SK-N-SH (cell line): ENCODE data around the gene LONP2. TPM values are rescaled to one million over a fixed set of nuclear protein-coding genes. Genes with fewer than 3 reads are reported as not detected.
A peak's percentile ranks its signal among the peaks of the same experiment; 100 is the strongest.
"Not testable (repeated sequence)": the region's sequence is repeated elsewhere in the genome, so short reads cannot be mapped to it uniquely, and the experiment has no call there.

Experiments used
- CTCF ChIA-PET: fragments of 300-600, 350-600 bp; formaldehyde crosslinking; extraction: SDS; loops from one replicate; lab custom pipeline; 2021; lab: Yijun Ruan, JAX
- POLR2A ChIA-PET: fragments of 350-600 bp; sonication (Branson Sonifier 250); formaldehyde crosslinking; extraction: SDS; loops from one replicate; lab custom pipeline; 2020; ENCODE audit warnings: antibody characterized with exemption, inconsistent platforms; lab: Yijun Ruan, JAX
- DNase-seq: peaks from one replicate; pipeline ENCODE4 v3.0.0; 2012
- H2AFZ ChIP-seq: fragments of 200-600 bp; sonication (generic); 2 replicates; pipeline ENCODE4 v1.8.1; 2016; ENCODE audit warnings: antibody characterized with exemption, mild to moderate bottlenecking, low read depth
- H3F3A ChIP-seq: fragments of 200-600 bp; sonication (generic); replicated peaks from 2 replicates; pipeline ENCODE3; 2016; ENCODE audit warnings: antibody characterized with exemption, mild to moderate bottlenecking; ENCODE audit not compliant: insufficient read depth
- H3K27ac ChIP-seq, 2 experiments: fragments of 200-500 bp in 1 of 2; fragments of 200-600 bp in 1 of 2; sonication (Bioruptor generic) in 1 of 2; sonication (generic), shearing (Covaris generic) in 1 of 2; 2 replicates each; pipeline versions ENCODE4 v1.5.1 to v1.6.1; 2014 to 2016; ENCODE audit warnings: low read depth in 2 of 2, inconsistent platforms in 1 of 2, low read length in 1 of 2, mild to moderate bottlenecking in 1 of 2, mixed read lengths in 1 of 2
- H3K27me3 ChIP-seq: fragments of 200-600 bp; sonication (generic), shearing (Covaris generic); 2 replicates; pipeline ENCODE4 v1.6.1; 2016; ENCODE audit warnings: mixed run types; ENCODE audit not compliant: insufficient read depth
- H3K36me3 ChIP-seq, 2 experiments: fragments of 200-500 bp in 1 of 2; fragments of 200-600 bp in 1 of 2; sonication (Bioruptor generic) in 1 of 2; sonication (generic) in 1 of 2; replicated peaks in 1 of 2; 2 replicates each; pipeline versions ENCODE3 to v1.5.1; 2014 to 2016; ENCODE audit warnings: low read length in 1 of 2, mild to moderate bottlenecking in 1 of 2; ENCODE audit not compliant: insufficient read depth in 2 of 2, control insufficient read depth in 1 of 2
- H3K4me1 ChIP-seq, 2 experiments: fragments of 200-500 bp in 1 of 2; fragments of 200-600 bp in 1 of 2; sonication (Bioruptor generic) in 1 of 2; sonication (generic), shearing (Covaris generic) in 1 of 2; 2 replicates each; pipeline versions ENCODE4 v1.5.1 to v1.6.1; 2014 to 2016; ENCODE audit warnings: low read depth in 1 of 2, low read length in 1 of 2, mixed run types in 1 of 2; ENCODE audit not compliant: insufficient read depth in 2 of 2, control insufficient read depth in 1 of 2
- H3K4me2 ChIP-seq: fragments of 200-600 bp; sonication (generic), shearing (Covaris generic); 2 replicates; pipeline ENCODE4 v1.6.1; 2017; ENCODE audit warnings: mixed run types
- H3K4me3 ChIP-seq, 2 experiments: fragments of 200-500 bp in 1 of 2; fragments of 200-600 bp in 1 of 2; sonication (Bioruptor generic) in 1 of 2; sonication (generic), shearing (Covaris generic) in 1 of 2; 2 replicates each; pipeline versions ENCODE4 v1.5.1 to v1.8.1; 2014 to 2016; ENCODE audit warnings: low read depth in 2 of 2, inconsistent platforms in 1 of 2, low read length in 1 of 2, mild to moderate bottlenecking in 1 of 2, mixed read lengths in 1 of 2, moderate library complexity in 1 of 2
- H3K79me2 ChIP-seq: fragments of 200-600 bp; sonication (generic); 2 replicates; pipeline ENCODE4 v1.8.1; 2017; ENCODE audit warnings: mild to moderate bottlenecking; ENCODE audit not compliant: insufficient read depth
- H3K9ac ChIP-seq: fragments of 200-600 bp; sonication (generic); 2 replicates; pipeline ENCODE4 v1.6.1; 2017; ENCODE audit warnings: mixed run types
- H3K9me2 ChIP-seq: fragments of 200-600 bp; sonication (generic); 2 replicates; pipeline ENCODE4 v1.6.1; 2017; ENCODE audit warnings: mixed run types
- H3K9me3 ChIP-seq: fragments of 200-600 bp; sonication (generic); 2 replicates; pipeline ENCODE4 v1.6.1; 2017; ENCODE audit warnings: mixed run types, mild to moderate bottlenecking, moderate library complexity
- H4K20me1 ChIP-seq: fragments of 200-600 bp; sonication (generic); 2 replicates; pipeline ENCODE4 v1.6.1; 2017; ENCODE audit warnings: mild to moderate bottlenecking, mixed run types; ENCODE audit not compliant: insufficient read depth
- FOXJ3 ChIP-seq: sonication (generic); formaldehyde crosslinking; IDR thresholded peaks from 2 replicates; pipeline ENCODE4 v1.5.1; 2020; ENCODE audit warnings: mild to moderate bottlenecking, missing genetic modification reagents
- NFIC ChIP-seq: IDR thresholded peaks from 2 replicates; pipeline ENCODE4 v1.4.0; 2012; ENCODE audit warnings: borderline replicate concordance
- POLR2AphosphoS5 ChIP-seq: IDR thresholded peaks from 2 replicates; pipeline ENCODE4 v1.6.1; 2012; ENCODE audit warnings: low read depth, low read length
- RAD21 ChIP-seq: IDR thresholded peaks from 2 replicates; pipeline ENCODE4 v1.6.1; 2012; ENCODE audit warnings: mild to moderate bottlenecking, low read length
- REST ChIP-seq: IDR thresholded peaks from 2 replicates; pipeline ENCODE4 v1.6.1; 2012; ENCODE audit warnings: mild to moderate bottlenecking, low read depth, low read length, moderate library complexity
- SIN3A ChIP-seq: IDR thresholded peaks from 2 replicates; pipeline ENCODE4 v1.6.1; 2012; ENCODE audit warnings: low read depth, mild to moderate bottlenecking, low read length, moderate library complexity, borderline replicate concordance
- ZBTB33 ChIP-seq: IDR thresholded peaks from 2 replicates; pipeline ENCODE4 v1.4.0; 2012; ENCODE audit warnings: low read depth, borderline replicate concordance
- WGBS: methylation state at CpG from one replicate; pipeline ENCODE4 v1.1.6; 2017; ENCODE audit warnings: low lambda C conversion rate; 5-methylcytosine and 5-hydroxymethylcytosine counted together
- polyA plus RNA-seq, 3 experiments: library from polyadenylated mRNA; depleted of rRNA; stranded (reverse); fragments of >200 nt; gene quantifications; 2 replicates each; pipeline ENCODE4 v1.2.3, GENCODE V29; 2012
- TF ChIP-seq, protein P1 (sequence below): IDR thresholded peaks from 2 replicates; pipeline ENCODE4; 2012

LONP2 gene
- polyA plus RNA-seq, 1 of the 3 experiments (the other 2 are of a cell fraction) = 22.4 TPM

- WGBS = 77% methylated on average over 2 of the region's 2 CpGs
- peaks cover 30% of the 10 kb centered on the region for H3F3A ChIP-seq
- no peak overlapping the region for H3K9ac ChIP-seq
- ChIA-PET CTCF (interaction anchor here (0.9 kb wide), 1 partner anchor 9 kb away, joined by 3 read pairs; no protein-coding TSS in a partner anchor), POLR2A (no interaction called here)
- peaks cover 14 to 38% of the 10 kb centered on the region in 2 experiments; a peak in 3 of 4 replicates for H3K4me1 ChIP-seq
- no peaks in the 10 kb centered on the region for H3K36me3 ChIP-seq
- H3K27ac ChIP-seq = no peak overlapping the region
- H3K4me2 ChIP-seq = 0 out of 2 replicates have a peak overlapping the region, but pooled peaks have one; percentile 23
- no peaks in the 10 kb centered on the region for H3K9me2 ChIP-seq
- peaks cover 100% of the 10 kb centered on the region for H3K79me2 ChIP-seq
- no peak for DNase-seq
- TF ChIP-seq REST (no peak), POLR2AphosphoS5 (no peak), ZBTB33 (no peak), SIN3A (no peak), NFIC (no peak), RAD21 (no peak), FOXJ3 (CRISPR knock-in tag) (no peak)
- TF ChIP-seq, protein P1, sequence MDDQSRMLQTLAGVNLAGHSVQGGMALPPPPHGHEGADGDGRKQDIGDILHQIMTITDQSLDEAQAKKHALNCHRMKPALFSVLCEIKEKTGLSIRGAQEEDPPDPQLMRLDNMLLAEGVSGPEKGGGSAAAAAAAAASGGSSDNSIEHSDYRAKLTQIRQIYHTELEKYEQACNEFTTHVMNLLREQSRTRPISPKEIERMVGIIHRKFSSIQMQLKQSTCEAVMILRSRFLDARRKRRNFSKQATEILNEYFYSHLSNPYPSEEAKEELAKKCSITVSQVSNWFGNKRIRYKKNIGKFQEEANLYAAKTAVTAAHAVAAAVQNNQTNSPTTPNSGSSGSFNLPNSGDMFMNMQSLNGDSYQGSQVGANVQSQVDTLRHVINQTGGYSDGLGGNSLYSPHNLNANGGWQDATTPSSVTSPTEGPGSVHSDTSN = no peak
- no peaks in the 10 kb centered on the region for H3K27me3 ChIP-seq
- H2AFZ ChIP-seq = no peak overlapping the region
- peaks cover 100% of the 10 kb centered on the region for H4K20me1 ChIP-seq
- H3K4me3 ChIP-seq = no peak overlapping the region
- H3K9me3 ChIP-seq = no peaks in the 10 kb centered on the region
Observed at GRCh38 chr16:48374255-48374654, 130.2 kb downstream of the LONP2 start.

DNA sequence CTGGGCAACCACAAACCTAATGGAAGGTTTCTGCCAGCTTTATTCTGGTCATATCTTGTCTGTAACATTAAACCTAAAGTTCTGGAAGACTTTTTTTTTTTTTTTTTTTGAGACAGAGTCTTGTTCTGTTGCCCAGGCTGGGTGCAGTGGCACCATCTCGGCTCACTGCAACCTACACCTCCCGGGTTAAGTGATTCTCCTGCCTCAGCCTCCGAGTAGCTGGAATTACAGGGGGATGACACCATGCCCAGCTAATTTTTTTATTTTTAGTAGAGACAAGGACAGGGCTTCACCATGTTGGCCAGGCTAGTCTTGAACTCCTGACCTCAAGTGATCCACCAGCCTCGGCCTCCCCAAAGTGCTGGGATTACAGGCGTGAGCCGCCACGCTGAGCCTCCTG, 133.2 kb downstream of the LONP2 start:
- H3K36me3 ChIP-seq, DNase-seq, H3K4me2 ChIP-seq, H3K9me2 ChIP-seq, H3K27me3 ChIP-seq, H2AFZ ChIP-seq, H3K9ac ChIP-seq, H3K27ac ChIP-seq, H3K9me3 ChIP-seq, H3K4me3 ChIP-seq: not testable (repeated sequence)
- ChIA-PET POLR2A (interaction anchor here (0.7 kb wide), 1 partner anchor 8 kb away, joined by 3 read pairs; the partner anchor contains the start of gene SIAH1), CTCF (interaction anchor here (1.3 kb wide), 2 partner anchors 23 to 246 kb away, joined by 3 to 4 read pairs; no protein-coding TSS in a partner anchor)
- Histone ChIP-seq H3K79me2 (peaks cover 100% of the 10 kb centered on the region), H3F3A (peaks cover 16% of the 10 kb centered on the region), H4K20me1 (peaks cover 100% of the 10 kb centered on the region), H3K4me1 (peaks cover 9 to 35% of the 10 kb centered on the region in 2 experiments; a peak in 3 of 4 replicates)
- WGBS = 93% methylated on average over 7 of the region's 7 CpGs
